ENCODE results near the gene SEC31B.

- TF ChIP-seq NRF1 (conservative IDR thresholded peaks at IDR 0.05 in 1 of 2, IDR thresholded peaks at IDR 0.05 in 1 of 2) (no peak), ZBTB33 (CRISPR knock-in tag; IDR thresholded peaks at IDR 0.05) (no peak), POLR2AphosphoS5 (IDR thresholded peaks at IDR 0.05; ENCODE audit: control insufficient read depth, insufficient read depth, low read depth, low read length) (no peak)
Measured at GRCh38 chr10:100510533-100511308, 8.9 kb downstream of the SEC31B start.
